ENCODE measurements around the gene DIP2A.

Gene DIP2A

GRCh38 chr21:46458315-46459023 is at the start of gene DIP2A:
TSS of gene DIP2A (plus strand) at chr21:46458891. CDS start at chr21:46459132, 241 bp downstream.
- DNase-seq, result peak; percentile 90 to 92

- no peak for DNase-seq
Observed at GRCh38 chr21:46409641-46410406, 48.9 kb upstream of the DIP2A start.

- no peak for DNase-seq
Observed at GRCh38 chr21:46410516-46410915, 48.2 kb upstream of the DIP2A start.

- DNase-seq, result no peak
Observed at GRCh38 chr21:46411236-46411635, 47.5 kb upstream of the DIP2A start.

- no peak for DNase-seq
Observed at GRCh38 chr21:46411691-46412090, 47.0 kb upstream of the DIP2A start.

GRCh38 chr21:46412521-46413364 is 45.9 kb upstream of the DIP2A start:
- no peak for DNase-seq

GRCh38 chr21:46413365-46413696 is 45.4 kb upstream of the DIP2A start:
- no peak for DNase-seq

GRCh38 chr21:46414965-46415275 is 43.8 kb upstream of the DIP2A start:
- no peak for DNase-seq

GRCh38 chr21:46416551-46416950 is 42.1 kb upstream of the DIP2A start:
- no peak for DNase-seq

GRCh38 chr21:46418265-46418946 is 40.3 kb upstream of the DIP2A start:
- DNase-seq, result no peak

GRCh38 chr21:46420241-46421190 is 38.2 kb upstream of the DIP2A start:
- no peak for DNase-seq

- DNase-seq, result no peak
Observed at GRCh38 chr21:46421191-46421750, 37.4 kb upstream of the DIP2A start.

GRCh38 chr21:46421756-46422555 is 36.7 kb upstream of the DIP2A start:
- DNase-seq, result no peak

GRCh38 chr21:46422636-46423241 is 36.0 kb upstream of the DIP2A start:
- DNase-seq, result no peak

GRCh38 chr21:46423546-46424038 is 35.1 kb upstream of the DIP2A start:
- DNase-seq, result no peak

- no peak for DNase-seq
Observed at GRCh38 chr21:46424039-46424591, 34.6 kb upstream of the DIP2A start.

- DNase-seq, result no peak
Observed at GRCh38 chr21:46424621-46425020, 34.1 kb upstream of the DIP2A start.

- no peak for DNase-seq
Observed at GRCh38 chr21:46425041-46425440, 33.6 kb upstream of the DIP2A start.

- DNase-seq, result peak in 1 of 2 donors; percentile 13
Observed at GRCh38 chr21:46425571-46425970, 33.1 kb upstream of the DIP2A start.

All from activated CD4-positive, alpha-beta T cell treated with anti-CD3 and anti-CD28 coated beads for 4 hours (primary cell).